GM19372 (cell line): Measurements from ENCODE around the gene TECTA.

Experiments used
- ATAC-seq: cut with Tn5 transposase; IDR thresholded peaks from one replicate; pipeline ENCODE4 v1.9.1; 2021; ENCODE audit warnings: mild to moderate bottlenecking, low read depth, moderate library complexity; ENCODE audit not compliant: unreplicated experiment

Gene TECTA

GRCh38 chr11:121127809-121128208, 26.8 kb downstream of the TECTA start:
- no peak for ATAC-seq

- no peak for ATAC-seq
Observed at GRCh38 chr11:121129362-121130340, 28.6 kb downstream of the TECTA start.

DNA sequence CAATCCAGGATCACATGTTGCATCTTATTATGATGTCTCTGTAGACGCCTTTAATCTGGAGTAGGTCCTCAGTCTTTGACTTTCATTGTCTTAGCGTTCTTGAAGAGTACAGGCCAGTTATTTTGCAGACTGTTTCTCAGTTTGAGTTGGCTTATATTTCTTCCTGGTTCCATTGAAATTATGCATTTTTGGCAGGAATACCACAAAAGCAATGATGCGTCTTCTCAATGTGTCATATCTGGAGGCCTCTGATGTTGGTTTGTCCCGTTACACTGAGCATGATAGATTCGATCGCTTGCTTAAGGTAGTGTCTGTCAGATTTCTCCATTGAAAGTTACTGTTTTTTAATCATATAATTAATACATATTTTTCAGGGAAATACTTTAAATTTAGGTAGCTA, 30.6 kb downstream of the TECTA start:
- no peak for ATAC-seq

DNA sequence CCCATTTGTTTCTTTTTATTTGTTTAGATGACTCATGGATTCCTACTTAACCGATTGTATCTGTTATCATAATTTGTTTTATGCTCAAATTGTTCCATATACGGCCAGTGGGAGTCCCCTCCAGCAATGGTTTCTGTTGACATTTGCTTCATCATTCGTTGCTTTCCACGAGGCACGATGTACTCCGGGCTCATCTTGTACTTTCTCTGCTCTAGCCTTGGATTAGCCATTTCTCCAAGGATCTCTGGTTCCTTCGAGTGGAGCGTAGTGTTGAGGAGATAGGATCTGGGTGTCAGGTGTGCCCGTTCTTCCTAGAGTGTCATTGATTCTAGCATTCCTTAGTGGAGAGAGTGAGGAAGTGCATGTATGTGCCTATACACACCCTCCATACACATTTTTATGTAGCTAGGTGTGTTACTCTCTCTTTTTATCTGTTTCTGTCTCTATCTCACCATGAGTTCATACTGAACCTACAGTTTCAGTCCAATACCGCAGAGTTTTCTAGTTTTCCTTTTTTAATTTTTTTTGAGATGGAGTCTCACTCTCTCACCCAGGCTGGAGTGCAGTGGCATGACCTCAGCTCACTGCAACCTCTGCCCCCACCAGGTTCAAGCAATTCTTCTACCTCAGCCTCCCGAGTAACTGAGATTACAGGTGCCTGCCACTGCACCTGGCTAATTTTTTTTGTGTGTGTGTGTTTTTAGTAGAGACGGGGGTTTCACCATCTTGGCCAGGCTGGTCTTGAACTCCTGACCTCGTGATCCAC, 31.4 kb downstream of the TECTA start:
- no peak for ATAC-seq

- ATAC-seq: no peak
Observed at GRCh38 chr11:121134741-121135312, 33.8 kb downstream of the TECTA start.

- no peak for ATAC-seq
Observed at GRCh38 chr11:121137005-121137404, 36.0 kb downstream of the TECTA start.

DNA sequence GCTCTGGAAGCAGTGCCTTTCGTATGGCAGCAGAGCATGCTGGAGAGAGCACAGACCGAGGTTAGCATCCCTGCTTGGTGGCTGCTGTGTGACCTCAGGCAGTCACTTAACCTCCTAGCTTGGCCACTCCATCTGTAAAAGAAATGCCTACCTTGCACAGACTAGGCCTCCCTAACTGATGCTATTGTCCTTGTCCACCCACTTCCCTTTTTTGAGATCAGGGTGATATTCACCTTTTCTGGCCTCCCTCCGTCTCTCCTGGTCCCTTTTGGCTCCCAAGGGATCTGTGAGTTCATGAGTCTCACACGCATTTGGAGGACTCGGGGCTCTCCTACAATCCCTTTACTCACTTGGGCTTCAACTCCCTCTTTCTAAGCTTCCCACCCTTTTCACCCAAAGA, 37.2 kb downstream of the TECTA start:
- no peak for ATAC-seq

DNA sequence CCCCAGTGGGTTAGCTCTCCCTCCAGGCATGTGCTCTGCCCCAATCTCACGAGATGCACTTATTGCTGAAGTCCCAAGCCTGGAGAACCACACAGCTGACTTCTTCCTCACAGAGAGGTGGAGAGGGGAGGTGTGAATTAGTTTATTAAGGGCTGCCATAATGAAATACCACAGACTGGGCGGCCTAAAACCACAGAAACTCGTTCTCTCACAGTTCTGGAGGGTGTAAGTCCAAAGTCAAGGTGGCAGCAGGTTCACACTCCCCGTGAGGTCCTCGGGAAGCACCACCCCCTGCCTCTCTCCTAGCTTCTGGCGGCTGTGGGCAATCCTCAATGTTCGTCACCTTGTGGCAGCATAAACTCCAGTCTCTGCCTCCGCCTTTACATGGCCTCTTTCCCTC, 39.3 kb downstream of the TECTA start:
- no peak for ATAC-seq

DNA sequence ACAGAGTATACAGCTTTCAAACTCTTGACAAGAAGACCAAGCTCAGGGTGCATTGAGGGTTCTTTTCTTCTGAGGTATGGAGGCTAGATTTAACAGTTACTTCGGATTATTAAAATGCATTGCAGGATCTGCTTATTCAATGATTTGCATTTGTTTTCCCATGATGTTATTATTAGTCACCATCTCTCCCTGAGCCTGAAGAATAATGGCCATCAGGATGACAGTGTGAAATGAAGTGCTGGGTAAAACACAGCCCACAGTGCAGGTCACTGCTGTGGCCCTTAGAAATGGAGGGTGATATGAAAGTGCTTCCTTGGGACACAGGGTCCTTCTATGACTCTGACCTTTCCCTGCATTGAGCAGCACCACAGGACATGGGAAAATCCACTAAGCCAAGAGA, 40.0 kb downstream of the TECTA start:
- no peak for ATAC-seq

GRCh38 chr11:121143921-121144320, 42.9 kb downstream of the TECTA start:
- no peak for ATAC-seq

GRCh38 chr11:121144723-121145122, 43.7 kb downstream of the TECTA start:
- no peak for ATAC-seq

- ATAC-seq: no peak
Observed at GRCh38 chr11:121145826-121146225, 44.8 kb downstream of the TECTA start.

DNA sequence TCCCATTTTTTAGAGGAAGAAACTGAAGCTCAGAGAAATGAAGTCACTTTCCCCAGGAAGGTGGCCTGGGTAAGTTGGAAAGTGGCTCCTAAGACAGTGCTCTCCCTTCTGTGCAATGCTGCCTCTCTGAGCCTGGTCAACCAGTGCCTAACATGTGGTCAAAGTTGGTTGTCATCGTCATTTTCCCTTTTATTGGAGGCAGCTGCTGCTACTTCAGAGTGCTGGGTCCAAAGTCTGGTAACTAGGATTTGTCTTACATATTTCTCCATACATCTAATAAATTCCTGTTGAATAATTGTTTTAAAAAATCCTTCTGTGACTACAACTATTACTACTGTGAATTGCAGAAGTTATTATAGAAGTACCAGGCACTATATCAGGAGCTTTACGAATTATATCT, 48.1 kb downstream of the TECTA start:
- ATAC-seq: no peak

- no peak for ATAC-seq
Observed at GRCh38 chr11:121151207-121151688, 50.2 kb downstream of the TECTA start.

GRCh38 chr11:121152764-121153163, 51.7 kb downstream of the TECTA start:
- ATAC-seq: no peak

DNA sequence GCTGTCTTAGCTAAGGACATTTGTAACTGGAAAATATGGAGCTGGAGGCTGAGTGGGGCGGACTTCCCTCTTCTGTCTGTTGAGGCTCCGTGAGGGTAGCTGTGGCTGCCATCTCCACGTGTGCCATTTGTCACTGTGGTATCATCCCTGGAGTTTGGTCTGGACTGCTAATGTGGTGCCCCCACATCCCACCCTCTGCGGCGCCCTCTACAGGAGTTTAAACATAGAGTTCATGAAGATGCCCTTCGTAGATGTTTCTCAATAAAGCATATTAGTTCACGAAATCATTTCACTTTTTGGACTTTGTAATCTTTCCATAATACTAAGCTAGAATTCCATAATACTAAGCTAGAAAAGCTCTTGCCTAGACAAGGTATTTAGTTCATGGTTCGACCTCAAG, 52.4 kb downstream of the TECTA start:
- no peak for ATAC-seq

- no peak for ATAC-seq
Observed at GRCh38 chr11:121154486-121155314, 53.7 kb downstream of the TECTA start.

GRCh38 chr11:121157756-121158155, 56.7 kb downstream of the TECTA start:
- no peak for ATAC-seq

GRCh38 chr11:121159741-121160140, 58.7 kb downstream of the TECTA start:
- no peak for ATAC-seq

GRCh38 chr11:121161349-121161917, 60.4 kb downstream of the TECTA start:
- ATAC-seq: no peak
